Smooth muscle cell of trachea (primary cell): ENCODE data around the gene ANKRD66. TPM values are rescaled to one million over a fixed set of nuclear protein-coding genes. Genes with fewer than 3 reads are reported as not detected.

Experiments
- total RNA-seq: library from RNA; depleted of rRNA; stranded (reverse); fragments of >200 nt; gene quantifications from 2 replicates; pipeline ENCODE4 v1.2.1, GENCODE V29; 2014

ANKRD66 gene
- not detected in 2 replicates for total RNA-seq

DNA sequence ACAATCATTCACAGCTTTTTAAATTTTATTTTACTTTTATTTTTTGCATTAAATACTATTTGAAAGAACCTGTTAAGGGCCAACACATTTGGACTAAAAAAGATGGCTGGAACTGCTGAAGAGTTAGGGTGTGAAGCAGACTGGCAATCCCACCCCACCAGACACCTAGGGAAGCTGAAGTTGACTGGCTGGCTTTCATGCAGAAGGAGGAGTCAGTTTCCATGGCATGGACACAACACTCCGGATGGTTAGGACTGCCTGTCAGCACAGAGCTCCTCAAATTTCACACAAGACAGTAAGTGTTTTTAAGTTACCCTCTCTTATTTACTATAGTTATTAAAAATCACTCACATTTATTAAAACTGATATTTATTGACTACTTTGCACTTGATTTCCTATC is at the start of gene ANKRD66:
Gene ANKRD66 (plus strand): TSS at position 238 of the 400 bp plus-strand sequence. CDS start 5,016 bp downstream, outside the sequence.

DNA sequence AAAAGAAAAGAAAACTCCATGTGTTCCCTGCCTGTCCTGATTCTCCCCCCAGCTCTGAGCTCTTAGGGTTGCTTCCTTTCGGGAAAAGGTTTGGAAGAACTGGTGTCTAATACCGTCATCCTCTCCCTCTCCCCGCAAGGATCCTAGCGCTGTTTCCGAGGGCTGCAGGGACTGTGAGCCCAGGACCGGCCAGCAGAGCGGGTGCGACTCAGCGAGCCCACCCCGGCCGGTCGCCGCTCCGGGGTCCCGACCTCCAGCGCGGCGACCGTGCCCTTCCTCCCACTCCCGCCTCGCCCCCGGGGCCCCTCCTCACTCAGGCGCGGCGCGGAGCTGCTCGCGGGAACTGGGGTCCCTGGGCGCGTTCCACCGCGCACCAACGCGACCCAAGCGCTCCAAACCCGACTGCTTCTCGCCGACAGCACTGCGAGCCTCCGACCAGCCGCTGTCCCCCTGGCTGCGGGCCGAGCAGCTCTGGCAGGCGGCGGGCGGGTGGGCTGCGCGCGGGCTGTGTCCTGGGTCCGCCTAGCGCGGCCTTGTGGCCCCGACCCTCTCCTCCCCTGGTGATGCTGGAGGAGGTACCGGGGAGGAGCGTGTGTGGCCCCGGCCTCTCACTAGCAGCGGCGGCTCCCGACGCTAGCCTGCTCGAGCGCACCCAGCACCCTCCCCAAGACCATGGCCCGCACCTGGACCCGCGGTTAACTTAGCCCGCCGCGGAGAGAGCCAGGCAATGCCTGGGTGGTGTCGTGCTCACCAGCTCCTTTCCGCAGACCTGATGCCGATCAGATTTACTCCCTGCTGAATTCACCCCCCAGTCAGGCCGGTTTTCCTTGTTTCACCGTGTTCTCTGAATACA is 11.6 kb upstream of the ANKRD66 start, which contains the start of gene PLA2G7:
Gene PLA2G7 (minus strand): TSS at position 509 of the 853 bp plus-strand sequence. CDS start 12,484 bp downstream, outside the sequence.

DNA sequence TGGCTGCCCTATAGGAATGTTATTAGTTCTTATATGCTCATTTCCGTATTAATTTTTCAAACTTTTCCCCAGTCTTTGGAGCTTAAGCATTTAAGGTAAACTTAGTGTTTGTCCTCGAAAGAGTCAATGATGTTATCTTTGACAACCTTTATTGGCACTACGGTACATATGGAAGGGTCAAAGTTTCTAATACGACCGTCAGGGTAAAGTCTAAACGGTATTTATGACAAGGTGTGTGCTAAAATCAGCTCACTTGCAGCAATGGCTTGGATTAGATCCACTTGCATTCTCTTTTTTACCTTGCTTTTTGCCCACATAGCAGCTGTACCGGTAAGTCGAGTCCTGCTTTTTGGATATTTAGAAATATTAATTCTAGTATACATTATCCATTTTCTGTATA is 46.4 kb downstream of the ANKRD66 start, which contains the start of gene MEP1A:
Gene MEP1A (plus strand): TSS at position 252 of the 400 bp plus-strand sequence. CDS start 10 bp downstream, at position 262.

Other genes starting within 250 kb of the ANKRD66 start
- 1.3 and 1.7 TPM in 2 replicates for gene CYP39A1, start 94.1 kb upstream of the ANKRD66 start, total RNA-seq
- gene SLC25A27, start 94.0 kb upstream of the ANKRD66 start, total RNA-seq, result 8.4 and 9.9 TPM in 2 replicates
- gene TDRD6, start 59.0 kb upstream of the ANKRD66 start, total RNA-seq, result 0.15 and 0.17 TPM in 2 replicates
- gene PLA2G7, start 11.6 kb upstream of the ANKRD66 start, total RNA-seq, result not detected in 2 replicates
- gene MEP1A, start 46.5 kb downstream of the ANKRD66 start, total RNA-seq, result not detected in 2 replicates
- gene ADGRF5, start 175.0 kb downstream of the ANKRD66 start, total RNA-seq, result under 0.01 and 0.15 TPM in 2 replicates